Jurkat, Clone E6-1 (cell line): ENCODE measurements around the gene PTTG1IP.

Source experiments
- DNase-seq: peaks from one replicate; pipeline ENCODE4 v3.0.0-alpha.2; 2011; ENCODE audit warnings: low read depth, low spot score
- H3K4me3 ChIP-seq: 2 replicates; pipeline ENCODE4 v1.5.1; 2011; ENCODE audit warnings: mild to moderate bottlenecking, low read length, control low read depth, moderate library complexity

The PTTG1IP gene

DNA sequence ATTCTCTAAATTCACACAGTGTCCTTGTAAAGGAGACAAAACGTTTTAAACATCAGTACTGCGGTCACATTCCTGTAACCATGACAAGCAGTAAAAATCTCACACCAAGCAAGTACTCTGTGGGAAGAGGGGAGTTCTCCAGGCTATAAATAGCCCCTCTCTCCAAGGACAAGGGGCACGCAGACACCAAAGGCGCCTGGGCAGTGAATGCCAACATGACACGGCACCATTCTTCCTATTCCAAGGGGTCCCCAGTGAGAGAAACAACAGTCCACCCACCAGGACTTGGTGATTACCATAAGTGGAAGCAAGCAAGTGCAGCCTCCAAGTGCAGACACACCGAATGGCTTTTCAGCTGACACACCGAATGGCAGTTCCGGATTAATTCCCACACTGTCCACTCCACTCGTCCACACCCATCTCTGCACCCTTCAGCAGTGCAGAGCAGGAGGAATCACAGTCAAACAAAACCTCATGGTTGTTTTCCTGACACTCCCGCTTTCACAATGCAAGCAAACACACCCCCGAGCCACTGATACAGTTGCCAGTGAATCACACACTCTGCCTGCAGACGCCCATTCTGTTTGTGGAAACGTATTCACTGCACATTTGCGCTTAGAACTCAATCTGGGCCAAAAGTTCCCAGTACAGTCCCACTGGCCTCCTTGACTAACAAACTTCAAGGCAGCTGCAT, 1.8 kb downstream of the PTTG1IP start:
- DNase-seq, result no peak
- peak overlapping the region; percentile 84 for H3K4me3 ChIP-seq

DNA sequence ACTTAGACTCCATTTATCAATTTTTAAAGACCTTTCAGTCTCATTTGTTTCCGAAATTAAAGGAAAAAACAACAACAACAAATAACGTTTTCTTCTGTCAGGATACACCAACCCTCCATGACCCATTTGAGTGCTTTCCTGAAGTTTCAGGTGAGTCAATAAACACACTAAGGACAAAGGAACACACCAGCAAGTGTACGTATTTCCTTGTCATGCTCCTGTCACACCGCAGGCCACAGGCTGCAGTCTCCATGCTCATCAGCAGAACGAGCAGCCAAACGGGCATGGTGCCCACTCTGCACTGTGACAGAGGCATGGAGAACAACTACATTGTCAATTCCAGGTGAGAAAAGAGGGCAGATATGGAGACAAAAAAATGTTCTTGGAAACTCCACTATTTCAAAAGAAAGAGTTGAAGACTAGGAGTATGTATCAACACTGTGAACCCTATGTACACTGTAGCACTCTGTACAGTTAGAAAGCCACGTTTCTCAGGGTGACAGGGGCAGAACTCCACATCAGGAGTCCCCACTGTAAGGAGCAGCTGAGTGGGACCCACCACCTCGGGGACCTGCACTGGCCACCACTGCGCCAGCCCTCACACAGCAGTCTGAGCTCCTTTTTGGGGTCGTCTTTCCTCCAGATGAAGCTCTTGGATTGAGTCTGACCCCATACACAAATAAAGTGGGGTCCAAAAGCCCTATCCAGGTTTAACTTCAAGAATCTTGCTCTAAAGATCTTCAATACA, 2.6 kb downstream of the PTTG1IP start:
- peak overlapping the region; percentile 23 for H3K4me3 ChIP-seq
- no peak for DNase-seq

DNA sequence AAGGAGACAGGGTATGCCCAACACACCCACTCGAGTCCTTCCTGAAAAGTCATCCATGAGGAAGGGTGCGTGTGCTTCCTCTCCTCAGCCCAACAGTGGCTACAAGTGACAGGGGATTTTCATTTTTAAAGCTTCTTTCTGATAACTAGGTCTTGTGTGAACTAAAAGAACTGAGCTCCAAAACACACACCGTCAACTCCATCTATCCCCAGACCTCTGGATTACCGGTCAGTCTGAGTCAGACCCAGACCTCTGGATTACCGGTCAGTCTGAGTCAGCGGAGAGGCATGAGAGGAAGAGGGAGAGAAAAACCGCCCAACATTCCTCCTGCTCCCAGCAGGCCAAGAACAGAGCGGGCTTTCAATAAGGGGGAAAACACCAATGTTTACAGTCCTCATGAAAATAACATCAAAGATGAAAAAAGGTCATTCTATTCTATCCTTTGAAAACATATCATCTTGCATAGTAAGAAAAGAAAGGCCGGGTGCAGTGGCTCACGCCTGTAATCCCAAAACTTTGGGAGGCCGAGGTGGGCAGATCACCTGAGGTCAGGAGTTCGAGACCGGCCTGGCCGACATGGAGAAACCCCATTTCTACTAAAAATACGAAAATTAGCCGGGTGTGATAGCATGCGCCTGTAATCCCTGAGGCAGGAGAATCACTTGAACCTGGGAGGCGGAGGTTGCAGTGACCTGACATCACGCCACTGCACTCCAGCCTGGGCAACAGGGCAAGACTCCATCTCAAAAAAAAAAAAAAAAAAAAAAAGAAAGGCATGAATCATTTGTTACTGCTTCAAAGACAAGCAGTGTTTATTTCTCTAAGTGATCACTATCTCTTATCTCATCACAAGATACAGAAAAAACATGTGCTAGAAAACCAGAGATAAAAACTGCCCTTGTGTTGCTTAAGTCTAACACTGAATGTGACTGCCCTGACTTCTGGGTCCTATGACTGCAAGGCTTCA, 3.4 kb downstream of the PTTG1IP start:
- peak; percentile 80 for DNase-seq
- H3K4me3 ChIP-seq, result no peak overlapping the region

DNA sequence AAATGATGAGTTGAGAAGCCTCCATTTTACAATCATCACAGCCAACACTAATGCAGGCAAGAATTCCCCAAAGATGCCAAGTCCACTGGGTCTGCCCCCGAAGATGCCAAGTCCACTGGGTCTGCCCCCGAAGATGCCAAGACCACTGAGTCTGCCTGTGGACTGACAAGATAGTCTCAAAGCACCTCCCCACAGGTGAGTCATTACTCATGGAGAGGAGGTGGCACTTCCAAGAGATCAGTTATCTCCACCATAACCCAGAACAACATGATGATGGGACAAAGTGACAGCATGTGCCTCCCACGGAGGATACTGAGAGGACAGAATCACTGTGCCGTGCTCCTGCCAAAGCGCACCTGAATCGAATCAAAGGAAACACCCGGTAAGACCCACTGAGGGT, 4.8 kb downstream of the PTTG1IP start:
- H3K4me3 ChIP-seq, result peak overlapping the region; percentile 41
- DNase-seq, result no peak

DNA sequence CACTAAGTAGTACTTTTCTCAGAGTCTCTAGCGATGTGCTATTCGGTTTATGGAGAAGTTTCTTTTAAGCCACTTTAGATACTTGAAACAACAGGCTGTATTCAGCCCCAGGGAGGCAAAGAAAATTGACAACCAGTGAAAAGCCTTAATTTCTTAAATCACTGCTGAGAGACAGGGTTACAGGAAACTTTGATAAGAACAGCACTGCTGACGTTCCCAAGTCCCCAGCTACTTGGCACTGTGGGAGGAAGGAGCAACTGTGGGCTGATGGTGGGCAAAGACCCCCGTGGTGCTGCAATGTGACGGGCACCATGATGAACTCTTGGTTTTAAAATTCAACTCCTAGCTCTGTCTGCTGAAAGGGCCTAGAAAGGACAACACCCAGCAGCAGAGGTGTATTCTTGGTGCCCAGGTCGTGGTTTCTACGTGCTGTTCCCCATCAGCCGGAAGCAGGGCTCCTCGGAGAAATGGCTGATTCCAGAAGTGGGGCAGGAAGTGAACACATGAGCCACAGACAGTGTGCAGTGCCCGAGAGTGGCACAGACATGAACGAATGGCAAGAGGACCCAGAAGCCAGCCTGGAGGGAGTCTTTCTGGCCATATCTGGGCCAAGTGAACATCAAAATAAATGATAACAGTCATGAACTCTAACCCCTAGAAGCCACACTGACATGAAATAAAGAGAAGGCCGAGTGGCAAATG, 5.3 kb downstream of the PTTG1IP start:
- peak; percentile 77 for DNase-seq
- H3K4me3 ChIP-seq, result peak overlapping the region; percentile 41

DNA sequence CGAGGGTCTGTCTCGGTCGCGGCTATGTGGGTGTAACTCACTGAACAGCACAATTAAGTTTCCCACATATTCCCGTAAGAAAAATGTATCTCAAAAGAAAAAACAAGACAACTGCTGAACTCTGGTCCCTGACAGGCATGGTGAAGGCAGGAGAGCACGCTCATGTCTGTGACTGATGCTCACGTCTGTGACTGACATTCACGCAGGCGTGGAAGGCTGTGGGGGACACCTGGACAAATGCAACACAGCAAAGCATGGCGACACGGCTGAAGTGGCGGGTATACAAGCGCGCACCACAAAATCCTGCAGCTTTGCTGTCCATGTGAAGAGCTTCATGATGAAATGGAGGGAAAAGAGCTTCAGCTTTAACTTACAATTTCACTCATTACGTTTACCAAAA, 6.0 kb downstream of the PTTG1IP start:
- no peak overlapping the region for H3K4me3 ChIP-seq

DNA sequence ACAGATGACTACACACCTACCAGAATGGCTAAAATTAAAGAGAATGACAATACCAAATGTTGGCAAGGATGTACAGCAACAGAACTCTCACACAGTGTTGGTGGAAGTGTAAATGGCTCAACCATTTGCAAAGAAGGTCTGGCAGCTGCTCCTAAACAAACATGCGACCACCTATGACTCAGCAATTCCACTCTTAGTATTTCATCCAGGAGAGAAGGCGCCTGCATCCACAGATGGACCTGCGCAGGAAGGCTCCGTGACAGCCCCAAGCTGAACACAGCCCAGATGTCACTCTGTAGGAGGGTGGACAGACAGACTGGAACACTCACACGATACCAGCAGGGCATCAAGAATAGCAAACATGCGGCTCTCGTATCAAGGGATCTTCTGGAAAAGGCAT, 6.7 kb downstream of the PTTG1IP start:
- H3K4me3 ChIP-seq, result no peak overlapping the region
- no peak for DNase-seq

More for the DNA sequence above, 6.0 kb downstream of the PTTG1IP start:
- DNase-seq, result no peak

DNA sequence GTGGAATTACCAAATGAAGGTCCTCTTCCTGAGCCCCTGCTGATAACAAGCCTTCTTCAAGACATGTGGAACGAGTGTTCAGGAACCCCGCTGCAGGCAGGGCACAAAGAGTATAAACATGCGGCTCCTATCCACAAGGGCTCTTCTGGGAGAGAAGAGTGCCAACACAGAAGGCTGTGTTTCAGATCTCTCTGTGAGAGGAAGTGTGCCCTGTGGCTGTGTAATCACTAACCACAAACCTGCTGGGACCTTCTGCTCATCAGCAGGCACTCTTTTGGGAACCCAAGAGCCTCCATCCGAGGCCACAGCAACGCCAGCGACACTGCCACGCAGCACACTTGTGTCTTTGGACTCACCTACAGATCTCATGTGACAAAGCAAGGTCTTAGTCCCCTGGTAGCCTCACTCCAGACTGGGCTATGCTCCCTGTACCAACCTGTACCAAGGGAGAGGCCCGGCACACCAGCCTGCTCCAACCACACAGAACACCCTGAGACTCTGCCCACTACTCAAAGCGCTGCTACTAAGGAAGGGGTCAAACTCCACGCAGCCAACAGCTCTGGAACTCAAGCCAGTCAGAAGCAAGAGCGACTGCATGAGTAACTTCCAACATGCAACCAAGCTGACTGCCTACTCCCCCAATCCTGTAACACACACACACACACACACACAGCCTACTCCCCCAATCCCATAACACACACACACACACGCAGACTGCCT, 7.8 kb downstream of the PTTG1IP start:
- peak overlapping the region; percentile 36 for H3K4me3 ChIP-seq
- DNase-seq, result peak; percentile 86

DNA sequence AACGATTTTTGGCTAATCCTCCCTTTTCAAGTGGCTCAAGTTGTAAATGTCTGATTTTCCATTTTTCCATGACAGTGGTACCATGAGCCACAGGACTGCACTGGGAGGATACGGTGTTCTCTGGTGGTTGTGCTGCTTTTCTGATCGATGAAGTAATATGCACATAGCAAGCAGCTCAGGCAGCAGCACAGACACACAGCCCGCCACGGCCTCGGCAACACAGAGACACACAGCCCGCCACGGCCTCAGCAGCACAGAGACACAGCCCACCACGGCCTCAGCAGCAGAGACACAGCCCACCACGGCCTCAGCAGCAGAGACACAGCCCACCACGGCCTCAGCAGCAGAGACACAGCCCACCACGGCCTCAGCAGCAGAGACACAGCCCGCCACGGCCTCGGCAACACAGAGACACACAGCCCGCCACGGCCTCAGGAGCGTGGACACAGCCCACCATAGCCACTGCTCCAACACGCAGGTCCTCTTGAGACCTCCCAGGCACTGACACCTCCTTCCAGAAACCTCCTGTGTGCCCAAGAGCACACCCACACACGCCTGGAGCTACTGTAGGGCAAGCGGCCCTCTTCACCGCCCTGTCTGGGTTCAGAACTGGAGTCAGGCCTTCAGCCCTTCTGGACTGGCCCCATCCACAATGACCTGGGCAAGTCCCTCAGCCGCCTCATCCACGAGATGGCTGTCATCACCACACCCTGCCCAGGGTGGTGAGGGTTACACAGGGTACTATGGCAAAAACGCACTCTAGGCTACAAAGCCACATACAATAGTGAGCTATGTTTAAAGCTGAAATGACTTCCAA, 10.4 kb downstream of the PTTG1IP start:
- DNase-seq, result no peak

DNA sequence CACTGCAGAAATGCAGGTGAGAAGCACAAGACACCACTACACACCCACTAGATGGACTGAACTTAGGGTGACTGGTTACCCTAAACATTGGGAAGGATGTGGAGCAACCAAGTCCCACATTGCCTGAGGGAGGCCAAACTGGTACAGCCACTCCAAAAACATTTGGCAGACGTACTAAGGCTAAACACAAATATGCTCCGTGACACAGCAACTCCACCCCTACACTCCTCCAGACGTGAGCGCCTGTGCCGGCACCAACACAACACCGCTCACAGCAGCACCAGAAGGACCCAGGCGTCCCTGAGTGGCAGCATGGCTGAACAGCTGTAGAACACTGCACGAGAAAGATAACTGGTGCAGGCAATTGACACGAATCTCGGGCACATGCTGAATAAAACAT, 14.7 kb downstream of the PTTG1IP start:
- DNase-seq, result no peak
- no peak overlapping the region for H3K4me3 ChIP-seq

More for the DNA sequence above, 10.4 kb downstream of the PTTG1IP start:
- no peak overlapping the region for H3K4me3 ChIP-seq

DNA sequence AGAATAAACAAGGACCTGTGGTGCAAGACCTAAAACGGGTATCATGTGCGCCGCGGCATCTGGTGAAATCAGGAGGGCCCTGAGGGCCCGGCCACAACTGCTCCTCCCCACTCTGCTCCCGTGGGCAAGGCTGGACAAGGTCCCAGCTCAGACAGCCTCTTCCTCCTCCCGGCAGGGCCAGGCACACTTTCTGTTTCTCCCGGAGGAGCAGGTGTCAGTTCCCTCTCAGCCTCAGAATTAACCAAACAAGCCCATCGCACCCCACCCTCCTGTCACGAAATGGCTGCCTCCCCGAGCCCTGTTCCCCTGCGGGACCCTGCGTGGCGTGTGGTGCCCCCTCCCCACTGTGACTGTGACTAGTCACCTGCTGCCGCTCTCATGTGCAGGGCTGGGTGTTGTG, 15.2 kb downstream of the PTTG1IP start:
- no peak for DNase-seq
- no peak overlapping the region for H3K4me3 ChIP-seq

DNA sequence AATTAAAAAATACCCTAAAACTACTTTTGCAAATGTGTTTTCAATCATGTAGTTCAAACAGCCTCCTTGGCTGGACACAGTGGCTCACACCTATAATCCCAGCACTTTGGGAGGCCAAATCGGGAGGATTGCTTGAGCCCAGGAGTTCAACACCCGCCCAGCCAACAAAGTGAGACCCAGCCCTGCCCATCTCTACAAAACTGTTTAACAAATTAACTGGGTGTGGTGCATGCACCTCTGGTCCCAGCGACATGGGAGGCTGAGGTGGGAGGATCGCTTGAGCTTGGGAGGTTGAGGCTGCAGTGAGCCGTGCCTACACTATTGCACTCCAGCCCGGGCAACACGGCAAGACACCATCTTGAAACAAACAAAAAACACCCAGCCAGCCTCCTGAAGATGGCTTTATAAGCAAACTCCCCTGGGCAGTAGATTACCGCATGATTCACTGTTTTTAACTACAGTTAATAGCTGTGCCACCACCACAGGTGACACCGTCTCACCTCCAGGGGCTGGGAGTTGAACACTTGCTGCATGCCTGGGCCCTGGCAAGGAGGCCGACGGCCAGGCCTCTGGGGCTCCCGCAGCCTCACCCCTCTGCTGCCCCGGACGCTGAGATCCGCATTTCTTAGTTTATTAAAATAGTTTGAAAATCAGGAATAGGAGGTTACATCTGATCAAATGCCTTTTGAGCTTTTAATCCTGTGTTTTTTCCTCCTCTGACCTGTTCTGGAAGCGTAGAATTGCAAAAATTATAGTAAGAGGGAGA, 16.2 kb downstream of the PTTG1IP start:
- no peak for DNase-seq

DNA sequence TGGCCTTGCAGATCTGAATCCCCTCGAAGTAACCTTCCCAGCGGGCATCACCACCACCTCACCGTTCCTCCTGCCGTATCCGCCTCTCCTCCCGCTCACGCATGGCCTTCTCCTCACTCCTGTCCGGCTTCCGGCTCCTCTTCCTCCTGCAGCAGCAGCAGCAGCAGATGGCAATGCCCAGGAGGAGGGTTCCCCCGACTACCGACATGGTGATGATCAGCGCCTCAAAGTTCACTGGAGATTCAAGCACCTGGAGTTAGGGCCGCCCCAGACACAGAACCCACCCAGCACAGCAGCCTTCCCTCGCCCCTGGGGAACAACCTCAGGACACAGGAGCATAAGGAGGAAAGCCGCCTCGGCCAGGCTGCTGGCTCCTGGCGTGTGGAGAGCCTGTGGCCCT, 17.4 kb downstream of the PTTG1IP start:
- DNase-seq, result no peak
- H3K4me3 ChIP-seq, result no peak overlapping the region

More for the DNA sequence above, 16.2 kb downstream of the PTTG1IP start:
- no peak overlapping the region for H3K4me3 ChIP-seq

DNA sequence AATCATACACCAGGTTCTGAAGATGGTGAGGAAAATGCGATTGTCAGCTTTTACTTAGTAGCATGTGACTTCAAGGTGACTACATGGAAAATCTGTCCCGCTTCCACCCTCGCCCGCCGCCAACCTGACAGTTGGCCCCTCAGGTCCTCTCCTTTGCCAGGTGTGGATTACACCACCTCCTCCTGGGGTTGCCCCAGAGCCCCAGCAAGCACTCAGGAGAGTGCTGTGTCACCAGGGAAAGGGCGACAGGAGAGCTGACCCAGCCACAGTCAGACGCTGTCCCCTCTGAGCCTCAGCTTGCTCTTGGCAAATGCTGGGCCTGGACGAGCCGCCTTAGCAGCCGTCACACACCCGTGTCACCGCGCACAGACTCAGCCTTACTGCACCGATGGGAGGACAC, 17.9 kb downstream of the PTTG1IP start:
- H3K4me3 ChIP-seq, result no peak overlapping the region; the same call in 1 of the 2 replicates

DNA sequence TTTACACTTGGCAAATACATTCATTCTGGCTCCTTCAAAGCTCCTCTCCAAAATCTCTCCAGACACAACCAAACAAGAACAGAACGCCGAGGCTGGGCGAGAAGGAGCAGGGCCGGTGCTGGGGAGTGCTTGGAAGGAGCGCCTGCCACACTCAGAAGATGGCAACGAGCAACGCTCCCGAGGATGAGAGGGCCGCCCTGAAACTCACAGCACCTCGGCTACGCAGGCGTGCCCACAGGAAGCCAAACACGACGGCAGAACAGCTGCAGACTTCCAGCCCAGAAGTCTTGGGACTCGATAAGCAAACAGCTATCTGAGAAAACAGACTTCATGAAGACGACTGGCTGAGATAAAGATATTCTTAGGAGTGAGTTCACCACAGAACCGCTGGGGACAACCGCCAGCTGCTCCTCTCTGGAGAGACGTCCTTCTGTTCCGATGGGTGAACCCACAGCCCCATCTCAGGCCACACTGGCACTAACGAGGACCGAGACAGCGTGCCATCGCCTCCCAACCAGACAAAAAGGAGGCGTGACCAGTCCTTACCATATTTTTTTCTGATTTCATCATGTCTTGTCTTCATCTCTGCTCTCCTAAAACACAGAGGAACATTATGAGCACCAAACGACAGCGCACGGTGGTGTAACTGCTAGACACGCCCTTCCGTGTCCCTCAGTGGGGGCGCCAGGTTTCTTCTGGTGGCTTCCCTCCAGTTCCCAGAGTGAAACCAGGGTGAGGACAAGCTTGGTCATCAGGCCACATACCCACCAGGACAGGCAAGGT, 18.6 kb downstream of the PTTG1IP start:
- H3K4me3 ChIP-seq, result peak overlapping the region; percentile 32
- DNase-seq, result peak; percentile 93

More for the DNA sequence above, 17.9 kb downstream of the PTTG1IP start:
- no peak for DNase-seq

DNA sequence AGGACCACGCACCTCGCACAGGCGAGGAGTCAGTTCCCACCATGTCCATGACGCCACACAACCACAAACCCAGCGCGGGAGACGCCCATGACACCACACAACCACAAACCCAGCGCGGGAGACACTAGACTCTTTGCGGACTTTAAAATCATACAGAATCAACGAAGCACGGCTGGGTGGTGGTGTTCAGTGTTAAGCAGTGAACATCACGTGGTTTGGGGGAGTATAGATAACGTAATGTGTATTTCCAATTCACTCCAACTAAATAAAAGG, 19.2 kb downstream of the PTTG1IP start:
- peak; percentile 63 for DNase-seq
- H3K4me3 ChIP-seq, result peak overlapping the region; percentile 32
